Measurements from ENCODE around the gene MINDY3.

DNA sequence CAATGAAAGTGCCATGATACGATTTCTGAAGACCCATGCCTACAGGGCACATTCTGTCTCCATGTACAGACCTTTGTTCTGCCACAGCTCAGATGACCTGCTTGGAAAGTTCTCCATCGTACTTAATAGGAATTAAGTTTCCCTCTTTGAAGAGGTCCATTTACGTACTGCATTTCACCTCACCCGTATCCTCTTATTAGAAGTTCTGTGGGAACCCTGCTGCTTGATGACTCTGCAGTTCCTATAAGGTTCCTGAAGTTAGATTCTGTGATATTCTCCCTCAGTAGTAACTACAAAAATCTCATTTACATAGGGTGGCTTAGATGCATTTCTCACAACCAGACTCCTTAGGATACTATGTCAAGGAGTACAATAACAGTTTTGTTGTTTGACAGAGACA, 50.9 kb downstream of the MINDY3 start:
- TF ChIP-seq, protein P1, sequence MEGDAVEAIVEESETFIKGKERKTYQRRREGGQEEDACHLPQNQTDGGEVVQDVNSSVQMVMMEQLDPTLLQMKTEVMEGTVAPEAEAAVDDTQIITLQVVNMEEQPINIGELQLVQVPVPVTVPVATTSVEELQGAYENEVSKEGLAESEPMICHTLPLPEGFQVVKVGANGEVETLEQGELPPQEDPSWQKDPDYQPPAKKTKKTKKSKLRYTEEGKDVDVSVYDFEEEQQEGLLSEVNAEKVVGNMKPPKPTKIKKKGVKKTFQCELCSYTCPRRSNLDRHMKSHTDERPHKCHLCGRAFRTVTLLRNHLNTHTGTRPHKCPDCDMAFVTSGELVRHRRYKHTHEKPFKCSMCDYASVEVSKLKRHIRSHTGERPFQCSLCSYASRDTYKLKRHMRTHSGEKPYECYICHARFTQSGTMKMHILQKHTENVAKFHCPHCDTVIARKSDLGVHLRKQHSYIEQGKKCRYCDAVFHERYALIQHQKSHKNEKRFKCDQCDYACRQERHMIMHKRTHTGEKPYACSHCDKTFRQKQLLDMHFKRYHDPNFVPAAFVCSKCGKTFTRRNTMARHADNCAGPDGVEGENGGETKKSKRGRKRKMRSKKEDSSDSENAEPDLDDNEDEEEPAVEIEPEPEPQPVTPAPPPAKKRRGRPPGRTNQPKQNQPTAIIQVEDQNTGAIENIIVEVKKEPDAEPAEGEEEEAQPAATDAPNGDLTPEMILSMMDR (IDR thresholded peaks at IDR 0.05), result no peak
- TF ChIP-seq, protein P2, sequence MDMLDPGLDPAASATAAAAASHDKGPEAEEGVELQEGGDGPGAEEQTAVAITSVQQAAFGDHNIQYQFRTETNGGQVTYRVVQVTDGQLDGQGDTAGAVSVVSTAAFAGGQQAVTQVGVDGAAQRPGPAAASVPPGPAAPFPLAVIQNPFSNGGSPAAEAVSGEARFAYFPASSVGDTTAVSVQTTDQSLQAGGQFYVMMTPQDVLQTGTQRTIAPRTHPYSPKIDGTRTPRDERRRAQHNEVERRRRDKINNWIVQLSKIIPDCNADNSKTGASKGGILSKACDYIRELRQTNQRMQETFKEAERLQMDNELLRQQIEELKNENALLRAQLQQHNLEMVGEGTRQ (CRISPR knock-in tag; IDR thresholded peaks at IDR 0.05), result no peak
- TF ChIP-seq CREB1 (CRISPR knock-in tag; IDR thresholded peaks at IDR 0.05), result no peak
- TF ChIP-seq NR3C1 (CRISPR knock-in tag; conservative IDR thresholded peaks at IDR 0.05; ENCODE audit: low read depth), result no peak
- no peak for TF ChIP-seq ZNF219 (CRISPR knock-in tag; IDR thresholded peaks at IDR 0.05; ENCODE audit: borderline replicate concordance)
- no peak for TF ChIP-seq TEAD1 (CRISPR knock-in tag; IDR thresholded peaks at IDR 0.05)
- no peak for TF ChIP-seq SMAD3 (CRISPR knock-in tag; IDR thresholded peaks at IDR 0.05; ENCODE audit: borderline replicate concordance)

Measured in WTC11 (cell line).